Central memory CD8-positive, alpha-beta T cell (primary cell): ENCODE measurements around the gene KHDC4.

Experiments used
- ATAC-seq: fragments of 150-1000 bp; cut with Tn5 transposase; replicated peaks from 2 replicates; pipeline ENCODE4 v1.10.0; 2022; ENCODE audit warnings: mild to moderate bottlenecking, moderate FRiP score, moderate number of reproducible peaks; ENCODE audit not compliant: poor library complexity, severe bottlenecking; ENCODE audit errors: extremely low read depth
- DNase-seq, 2 donors: peaks; one replicate each; pipeline ENCODE4 v3.0.0; 2021; ENCODE audit warnings: low spot score in 2 of 2
- H3K27ac Mint-ChIP-seq: one replicate; pipeline ENCODE4 v1.8.0; 2022; ENCODE audit warnings: low read depth, mild to moderate bottlenecking, moderate library complexity, mixed read lengths
- H3K27me3 Mint-ChIP-seq: one replicate; pipeline ENCODE4 v1.8.0; 2022; ENCODE audit warnings: mixed read lengths
- H3K36me3 Mint-ChIP-seq: one replicate; pipeline ENCODE4 v1.8.0; 2022; ENCODE audit warnings: mild to moderate bottlenecking, moderate library complexity, mixed read lengths; ENCODE audit not compliant: insufficient read depth
- H3K4me1 Mint-ChIP-seq: one replicate; pipeline ENCODE4 v1.8.0; 2022; ENCODE audit warnings: mixed read lengths
- H3K4me3 Mint-ChIP-seq: one replicate; pipeline ENCODE4 v1.8.0; 2022; ENCODE audit warnings: mild to moderate bottlenecking, moderate library complexity, mixed read lengths
- H3K9me3 Mint-ChIP-seq: one replicate; pipeline ENCODE4 v1.8.0; 2022; ENCODE audit warnings: mixed read lengths

KHDC4 gene

DNA sequence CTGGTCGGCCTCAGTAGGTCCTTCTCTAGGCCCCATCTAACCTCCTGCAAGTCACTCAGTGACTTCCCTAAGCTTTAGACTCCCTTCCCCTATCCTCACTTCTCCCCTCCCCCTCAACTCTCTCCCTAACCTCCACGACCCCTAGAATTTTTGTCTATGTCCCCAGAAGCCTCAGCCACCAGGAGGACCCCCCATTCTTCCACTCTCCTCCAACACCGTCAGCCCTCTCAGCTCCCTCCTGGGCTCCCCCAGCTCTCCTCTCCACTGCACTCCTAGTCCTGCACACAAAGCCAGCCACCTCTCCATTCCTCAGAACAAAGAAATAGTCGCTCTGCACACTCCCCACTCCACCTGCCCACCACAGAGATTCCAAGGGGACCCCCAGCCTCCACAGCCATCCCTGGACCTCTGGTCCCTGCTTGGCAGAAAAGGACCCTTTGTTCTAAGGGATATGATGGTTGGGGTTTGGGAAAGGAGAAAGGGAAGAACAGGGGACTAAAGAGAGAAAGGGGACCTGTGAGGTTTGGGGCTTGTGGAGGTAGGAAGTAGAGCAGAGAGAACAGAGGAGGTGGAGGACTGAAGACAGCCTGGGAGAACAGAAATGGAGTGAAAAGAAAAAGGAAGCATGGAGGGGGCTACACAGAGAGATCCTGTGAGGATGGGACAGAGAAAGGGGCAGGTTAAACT, 41.3 kb upstream of the KHDC4 start:
- no peak for DNase-seq
- Mint-ChIP-seq H3K9me3 (no peaks in the 10 kb centered on the region), H3K4me3 (peak overlapping the region; percentile 90), H3K27ac (peak overlapping the region; percentile 90), H3K27me3 (no peaks in the 10 kb centered on the region), H3K4me1 (peaks cover 86% of the 10 kb centered on the region), H3K36me3 (peaks cover 17% of the 10 kb centered on the region)
- ATAC-seq: no peak

DNA sequence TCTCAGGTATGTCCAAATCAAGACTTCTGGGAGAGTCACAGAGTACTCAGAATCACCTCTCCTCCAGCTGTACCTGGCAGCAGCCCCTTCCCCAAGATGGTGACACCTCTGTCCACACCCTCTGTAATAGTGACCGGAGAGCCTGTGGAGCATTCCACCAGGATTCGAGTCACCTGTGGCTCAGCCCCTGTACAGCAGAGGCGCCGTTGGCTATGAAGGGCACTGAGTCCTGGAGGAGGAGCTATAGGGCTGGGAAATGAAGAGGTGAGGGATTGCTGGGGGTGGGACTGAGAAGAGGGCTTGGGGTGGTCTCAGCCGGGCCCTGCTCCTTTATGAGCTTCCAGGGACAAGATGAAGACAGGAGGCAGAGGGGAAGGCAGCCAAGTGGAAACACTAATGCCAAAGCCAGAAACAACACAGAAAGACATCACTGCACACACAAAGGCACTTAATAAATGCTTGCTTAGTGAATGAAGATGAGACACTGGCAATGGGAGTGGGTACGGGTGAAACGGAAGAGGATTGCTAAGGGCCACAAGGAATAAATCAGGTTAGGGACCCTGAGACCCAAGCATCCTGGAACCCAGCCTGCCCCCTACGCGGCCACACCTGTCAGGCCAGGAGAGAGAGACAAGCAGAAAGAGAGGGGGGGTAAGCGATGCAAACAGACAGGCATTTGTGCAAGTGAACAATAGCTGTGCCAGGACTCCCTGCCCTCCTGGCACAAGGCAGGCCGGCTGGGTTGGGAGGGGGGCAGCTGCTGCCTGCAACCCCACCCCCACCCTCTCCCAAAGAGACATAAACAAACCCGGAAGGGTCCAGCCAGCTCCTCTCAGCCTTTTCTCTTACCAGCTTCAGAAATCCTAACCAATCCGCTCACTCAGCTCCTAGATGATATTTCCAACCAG, 40.2 kb upstream of the KHDC4 start:
- no peak for ATAC-seq
- DNase-seq: no peak
- no peaks in the 10 kb centered on the region for H3K9me3 Mint-ChIP-seq
- H3K36me3 Mint-ChIP-seq: peaks cover 25% of the 10 kb centered on the region
- peak overlapping the region; percentile 90 for H3K4me3 Mint-ChIP-seq
- no peaks in the 10 kb centered on the region for H3K27me3 Mint-ChIP-seq
- H3K4me1 Mint-ChIP-seq: peaks cover 86% of the 10 kb centered on the region
- H3K27ac Mint-ChIP-seq: peak overlapping the region; percentile 90

DNA sequence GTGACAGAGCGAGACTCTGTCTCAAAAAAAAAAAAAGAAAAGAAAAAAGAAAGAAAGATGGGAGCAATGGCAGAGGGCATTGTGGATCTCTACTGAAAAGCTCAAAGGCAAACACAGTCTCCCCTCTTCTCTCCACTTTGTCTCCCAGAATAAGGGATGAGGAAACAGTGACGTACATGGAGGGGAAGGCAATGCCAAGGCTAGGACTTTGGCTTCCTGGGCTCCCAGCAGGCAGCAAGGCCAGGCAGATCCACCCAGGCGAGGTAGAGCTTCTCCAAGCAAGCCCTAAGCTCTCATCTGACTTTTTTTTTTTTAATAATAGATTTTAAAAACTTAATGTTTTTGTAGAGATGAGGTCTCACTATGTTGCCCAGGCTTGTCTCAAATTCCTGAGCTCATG, 39.5 kb upstream of the KHDC4 start:
- H3K9me3 Mint-ChIP-seq: no peaks in the 10 kb centered on the region

DNA sequence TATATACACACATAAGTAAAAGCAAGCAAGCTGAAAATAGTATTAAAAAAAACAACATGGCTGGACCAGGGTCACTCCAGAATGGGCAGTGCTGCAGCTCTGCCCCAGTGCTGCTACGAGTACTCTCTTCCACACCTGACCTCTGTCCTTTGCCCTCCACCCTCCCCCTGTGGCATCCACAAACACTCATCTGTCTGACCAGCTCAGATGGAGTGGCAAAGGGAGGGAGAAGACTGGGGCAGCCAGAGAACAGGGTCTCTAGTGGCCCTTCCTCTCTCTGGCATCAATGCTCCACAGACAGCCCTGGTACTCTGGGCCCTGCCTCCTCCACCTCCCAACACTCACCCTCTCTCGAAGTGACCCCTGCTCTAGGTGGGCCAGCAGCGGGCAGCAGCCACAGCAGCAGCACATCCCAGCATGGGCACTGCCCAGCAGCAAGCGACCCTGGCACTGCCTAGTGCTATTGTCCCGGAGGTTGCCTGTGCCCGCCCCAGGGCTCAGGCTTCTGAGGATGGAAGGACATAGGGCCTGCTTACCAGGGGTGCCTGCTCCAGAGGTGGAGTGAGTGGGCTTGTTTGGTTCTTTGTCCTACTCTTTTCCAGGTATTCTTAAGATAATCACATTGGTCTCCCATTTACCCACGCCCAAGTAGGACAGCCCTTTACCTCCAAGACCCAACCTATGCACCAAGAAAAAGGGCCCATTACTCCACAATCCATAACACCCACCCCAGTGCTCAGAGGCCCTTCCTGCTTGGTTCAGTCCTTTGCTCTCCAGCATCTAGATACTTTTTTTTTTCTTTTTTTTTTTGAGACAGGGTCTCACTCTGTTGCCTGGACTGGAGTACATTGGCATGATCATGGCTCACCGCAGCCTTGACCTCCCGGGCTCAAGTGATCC, 37.9 kb upstream of the KHDC4 start:
- Mint-ChIP-seq H3K27ac (peak overlapping the region; percentile 91), H3K27me3 (no peaks in the 10 kb centered on the region), H3K4me3 (peak overlapping the region; percentile 90), H3K4me1 (peaks cover 97% of the 10 kb centered on the region), H3K36me3 (peaks cover 32% of the 10 kb centered on the region), H3K9me3 (no peaks in the 10 kb centered on the region)
- ATAC-seq (no peak), DNase-seq (no peak)

More for the DNA sequence above, 39.5 kb upstream of the KHDC4 start:
- Mint-ChIP-seq H3K4me3 (peak overlapping the region; percentile 90), H3K4me1 (peaks cover 87% of the 10 kb centered on the region), H3K27me3 (no peaks in the 10 kb centered on the region), H3K36me3 (peaks cover 29% of the 10 kb centered on the region), H3K27ac (peak overlapping the region; percentile 91)
- no peak for ATAC-seq
- DNase-seq: no peak

DNA sequence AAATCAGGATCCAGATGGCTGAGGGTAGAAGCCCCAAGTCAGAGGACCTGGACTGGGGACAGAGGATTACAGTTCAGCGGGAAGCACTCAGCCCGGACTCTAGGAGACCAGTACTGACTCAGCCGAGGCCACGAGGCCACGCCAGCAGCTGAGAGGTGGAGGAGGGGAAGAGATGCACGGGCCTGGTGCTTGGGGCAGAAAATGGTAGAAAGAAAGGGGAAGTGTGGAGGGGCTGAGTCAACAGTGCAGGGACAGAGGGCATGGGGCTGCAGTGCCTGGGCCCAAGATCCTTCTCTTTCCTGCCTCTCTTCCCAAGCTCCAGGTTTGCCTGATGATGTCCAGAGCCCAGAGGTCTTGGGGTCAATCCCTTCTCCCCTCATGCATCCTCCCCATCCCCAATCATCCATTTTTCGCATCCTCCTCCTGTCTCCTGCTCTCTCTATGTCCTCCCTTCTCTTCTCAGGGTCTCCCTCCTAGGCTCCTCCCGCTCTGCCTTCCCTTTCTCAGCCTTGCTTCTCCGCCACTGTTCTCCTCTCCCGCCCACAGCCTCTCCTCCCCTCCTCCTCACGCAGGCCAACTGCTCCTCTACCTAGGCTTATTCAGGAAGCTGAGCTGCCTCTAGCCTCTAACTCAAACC, 36.4 kb upstream of the KHDC4 start:
- DNase-seq (no peak), ATAC-seq (no peak)
- Mint-ChIP-seq H3K4me3 (peak overlapping the region; percentile 54), H3K4me1 (peaks cover 94% of the 10 kb centered on the region), H3K9me3 (no peaks in the 10 kb centered on the region), H3K36me3 (peaks cover 37% of the 10 kb centered on the region), H3K27me3 (no peaks in the 10 kb centered on the region), H3K27ac (peak overlapping the region; percentile 91)

DNA sequence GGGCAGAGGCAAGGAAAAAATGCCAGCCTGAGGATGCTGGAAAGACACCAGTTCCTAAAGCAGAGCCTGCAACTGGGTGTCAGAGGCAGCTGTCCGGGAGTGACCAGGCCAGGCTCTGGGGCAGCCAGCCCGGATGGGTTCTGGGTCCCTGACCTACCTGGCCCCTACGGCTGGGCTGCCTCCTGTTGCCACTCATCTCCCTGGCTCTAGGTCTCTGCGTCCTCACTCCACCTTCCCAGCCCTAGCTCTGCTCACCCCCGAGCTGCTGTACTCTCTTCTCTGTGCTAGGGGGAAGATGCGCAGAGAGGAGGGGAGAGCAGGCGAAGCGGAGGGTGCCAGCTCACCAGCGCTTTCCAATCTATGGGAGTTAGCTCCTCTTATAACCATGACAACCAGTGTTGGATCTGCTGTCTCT, 35.2 kb upstream of the KHDC4 start:
- Mint-ChIP-seq H3K27me3 (no peaks in the 10 kb centered on the region), H3K27ac (peak overlapping the region; percentile 91), H3K9me3 (no peaks in the 10 kb centered on the region), H3K36me3 (peaks cover 45% of the 10 kb centered on the region), H3K4me1 (peaks cover 86% of the 10 kb centered on the region), H3K4me3 (peak overlapping the region; percentile 54)
- DNase-seq (no peak), ATAC-seq (no peak)

DNA sequence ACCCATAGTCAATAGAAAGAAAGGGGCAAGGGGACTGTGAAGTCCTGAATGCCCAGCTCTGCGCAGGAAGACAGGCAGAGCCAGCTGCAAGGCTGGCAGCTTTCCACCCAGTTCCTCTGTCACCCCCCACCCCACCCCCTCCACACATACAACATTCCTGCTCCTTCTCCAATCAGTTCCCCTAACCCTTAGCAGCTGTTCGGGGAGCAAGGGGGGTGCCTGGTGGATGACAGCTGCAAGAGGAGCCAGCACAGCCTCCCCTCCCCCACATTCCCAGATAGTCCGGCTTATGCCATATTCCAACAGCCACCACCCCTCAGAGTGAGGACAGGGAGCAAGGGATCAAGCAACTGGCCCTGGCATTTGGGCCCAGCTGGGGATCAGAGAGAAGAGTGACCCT, 34.5 kb upstream of the KHDC4 start:
- Mint-ChIP-seq H3K9me3 (no peaks in the 10 kb centered on the region), H3K27ac (peak overlapping the region; percentile 86), H3K36me3 (peaks cover 51% of the 10 kb centered on the region), H3K4me1 (peaks cover 81% of the 10 kb centered on the region), H3K4me3 (peak overlapping the region; percentile 54), H3K27me3 (no peaks in the 10 kb centered on the region)
- ATAC-seq: no peak
- no peak for DNase-seq

DNA sequence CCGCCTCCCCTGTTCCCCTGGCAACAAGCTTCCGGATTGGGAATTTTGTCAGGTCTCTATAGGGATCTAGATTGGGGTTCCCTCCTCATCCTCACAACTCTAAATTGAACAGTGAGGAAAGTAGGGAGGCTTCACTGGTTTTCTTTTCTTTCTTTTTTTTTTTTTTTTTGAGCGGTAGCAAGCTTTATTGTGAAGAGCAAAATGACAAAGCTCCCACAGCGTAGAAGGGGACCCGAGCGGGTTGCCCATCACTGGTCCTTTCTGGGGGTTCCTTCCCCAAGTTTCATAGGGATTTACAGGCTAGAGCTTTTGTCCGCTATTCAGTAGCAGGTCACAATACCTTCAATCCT, 33.8 kb upstream of the KHDC4 start:
- Mint-ChIP-seq H3K27me3 (no peaks in the 10 kb centered on the region), H3K9me3 (no peaks in the 10 kb centered on the region), H3K4me3 (peak overlapping the region; percentile 62), H3K27ac (peak overlapping the region; percentile 86), H3K36me3 (peaks cover 52% of the 10 kb centered on the region), H3K4me1 (peaks cover 75% of the 10 kb centered on the region)
- no peak for DNase-seq
- ATAC-seq: no peak

DNA sequence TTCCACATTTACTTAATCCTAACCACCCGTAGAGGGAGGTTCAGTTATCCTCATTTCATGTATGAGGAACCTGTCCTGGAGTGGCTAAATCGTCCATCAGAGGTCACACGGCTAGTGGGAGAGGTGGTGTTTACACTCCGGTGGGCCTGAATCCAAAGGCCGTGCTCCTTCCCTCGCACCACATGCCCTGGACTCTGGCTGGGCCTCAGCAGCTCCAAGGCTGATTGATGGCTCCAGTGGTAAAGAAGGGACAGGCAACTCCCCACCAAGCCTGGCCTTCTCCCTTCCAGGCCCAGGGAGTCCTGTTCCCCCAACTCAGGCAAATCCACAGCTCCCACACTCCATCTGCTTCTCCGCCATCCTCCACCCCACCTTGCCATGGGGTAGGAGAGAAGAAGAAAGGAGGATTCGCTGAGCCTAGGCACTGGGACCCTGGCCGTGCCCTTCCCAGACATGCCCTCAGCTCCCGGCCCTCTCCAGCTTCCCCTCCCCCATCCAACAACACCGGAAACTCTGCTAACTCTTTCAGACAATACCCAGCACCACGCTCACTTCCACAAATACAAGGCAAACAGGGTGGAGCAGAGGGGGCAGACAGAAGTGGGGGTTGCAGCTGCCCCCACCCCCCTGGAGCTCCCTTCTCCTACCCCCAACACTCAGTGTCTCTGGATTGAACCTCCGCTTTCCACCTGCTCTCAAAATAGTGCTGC, 33.3 kb upstream of the KHDC4 start:
- peak; percentile 49 for ATAC-seq
- H3K4me3 Mint-ChIP-seq: peak overlapping the region; percentile 62

DNA sequence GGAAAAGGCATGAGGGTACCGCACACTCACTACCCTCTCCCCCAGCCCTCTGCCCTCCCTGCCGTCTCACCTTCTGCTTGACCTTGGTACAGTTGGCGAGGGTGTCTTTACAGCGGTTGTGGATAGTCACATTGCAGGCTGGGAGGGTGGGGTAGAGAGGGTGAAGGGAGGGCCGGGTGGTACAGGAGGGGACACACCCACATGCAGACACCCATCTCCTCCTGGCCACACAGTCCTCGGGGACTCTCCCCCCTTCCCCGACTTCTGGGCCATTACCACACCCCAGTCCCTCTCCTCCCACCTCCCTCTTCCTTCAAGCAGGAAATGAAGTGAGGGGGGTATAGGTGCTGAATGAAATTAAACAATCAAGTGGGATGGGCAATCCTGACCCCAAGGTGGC, 32.5 kb upstream of the KHDC4 start:
- Mint-ChIP-seq H3K9me3 (no peaks in the 10 kb centered on the region), H3K36me3 (peaks cover 60% of the 10 kb centered on the region), H3K27ac (peak overlapping the region; percentile 86), H3K4me1 (peaks cover 68% of the 10 kb centered on the region), H3K4me3 (peak overlapping the region; percentile 51), H3K27me3 (no peaks in the 10 kb centered on the region)
- no peak for ATAC-seq
- no peak for DNase-seq

More for the DNA sequence above, 33.3 kb upstream of the KHDC4 start:
- Mint-ChIP-seq H3K36me3 (peaks cover 53% of the 10 kb centered on the region), H3K27me3 (no peaks in the 10 kb centered on the region), H3K27ac (peak overlapping the region; percentile 86), H3K9me3 (no peaks in the 10 kb centered on the region), H3K4me1 (peaks cover 70% of the 10 kb centered on the region)
- no peak for DNase-seq

DNA sequence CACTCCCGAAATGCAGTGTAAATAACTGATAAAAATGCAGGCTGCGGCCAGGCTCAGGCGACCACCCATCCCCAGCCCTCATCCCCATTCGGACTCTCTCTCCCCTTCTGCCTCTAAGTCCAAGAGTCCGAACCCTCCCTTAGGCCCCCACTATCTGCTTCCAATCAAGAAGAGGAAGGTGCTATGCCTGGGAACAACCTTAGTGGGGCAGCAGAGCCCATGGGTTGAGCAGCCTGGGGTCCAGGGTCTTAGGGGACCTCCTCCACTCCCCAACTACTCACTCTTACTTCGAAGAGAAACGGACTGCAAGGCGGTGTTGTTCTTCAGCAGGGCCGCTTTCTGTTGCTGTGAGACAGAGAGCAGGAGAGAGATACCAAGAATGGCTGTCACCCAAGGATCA, 31.9 kb upstream of the KHDC4 start:
- Mint-ChIP-seq H3K4me3 (peak overlapping the region; percentile 51), H3K36me3 (peaks cover 66% of the 10 kb centered on the region), H3K27me3 (no peaks in the 10 kb centered on the region), H3K4me1 (peaks cover 65% of the 10 kb centered on the region), H3K27ac (peak overlapping the region; percentile 86), H3K9me3 (no peaks in the 10 kb centered on the region)
- ATAC-seq: no peak
- DNase-seq: no peak
